ENCODE results near the gene ZNF761.
A peak's percentile ranks its signal among the peaks of the same experiment; 100 is the strongest.
"Not testable (repeated sequence)": the region's sequence is repeated elsewhere in the genome, so short reads cannot be mapped to it uniquely, and the experiment has no call there.

ZNF761 gene

DNA sequence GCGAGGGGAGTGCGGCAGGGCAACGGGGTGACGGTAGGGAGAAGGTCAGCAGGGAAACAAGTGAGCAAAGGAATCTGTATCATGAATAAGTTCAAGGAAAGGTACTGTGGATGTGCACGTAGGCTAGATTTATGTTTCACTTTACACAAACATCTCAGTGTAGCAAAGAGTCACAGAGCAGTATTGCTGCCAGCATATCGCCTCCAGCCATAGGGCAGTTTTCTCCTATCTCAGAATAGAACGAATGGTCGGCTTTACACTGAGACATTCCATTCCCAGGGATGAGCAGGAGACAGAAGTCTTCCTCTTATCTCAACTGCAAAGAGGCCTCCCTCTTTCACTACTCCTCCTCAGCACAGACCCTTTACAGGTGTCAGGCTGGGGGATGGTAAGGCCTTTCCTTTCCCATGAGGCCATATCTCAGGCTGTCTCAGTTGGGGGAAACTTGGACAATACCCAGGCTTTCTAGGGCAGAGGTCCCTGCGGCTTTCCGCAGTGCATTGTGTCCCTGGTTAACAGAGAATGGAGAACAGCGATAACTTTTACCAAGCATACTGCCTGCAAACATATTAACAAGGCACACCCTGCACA lies 28.4 kb downstream of the ZNF761 start:
- DNase-seq: not testable (repeated sequence)

DNA sequence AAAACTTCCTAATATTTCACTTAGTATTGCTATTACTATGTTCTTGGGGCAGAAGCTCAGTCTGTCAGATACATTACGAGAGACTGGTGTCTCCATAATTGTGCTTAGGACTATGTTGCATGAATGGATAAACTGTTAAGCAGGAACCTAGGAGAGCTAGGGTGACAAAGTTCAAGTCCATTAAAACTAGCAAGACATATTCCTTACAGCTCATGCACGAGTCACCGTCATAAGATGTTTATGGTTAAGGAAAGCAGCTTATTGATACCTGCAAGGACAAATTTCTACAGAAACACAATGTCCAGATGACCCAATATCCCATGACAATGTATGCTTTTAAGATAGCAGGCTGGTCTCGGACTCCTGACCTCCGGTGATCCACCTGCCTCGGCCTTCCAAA lies 30.1 kb downstream of the ZNF761 start:
- no peak for DNase-seq

GRCh38 chr19:53462861-53463260 lies 31.1 kb downstream of the ZNF761 start:
- DNase-seq: no peak

GRCh38 chr19:53463263-53463662 lies 31.5 kb downstream of the ZNF761 start:
- DNase-seq: no peak

DNA sequence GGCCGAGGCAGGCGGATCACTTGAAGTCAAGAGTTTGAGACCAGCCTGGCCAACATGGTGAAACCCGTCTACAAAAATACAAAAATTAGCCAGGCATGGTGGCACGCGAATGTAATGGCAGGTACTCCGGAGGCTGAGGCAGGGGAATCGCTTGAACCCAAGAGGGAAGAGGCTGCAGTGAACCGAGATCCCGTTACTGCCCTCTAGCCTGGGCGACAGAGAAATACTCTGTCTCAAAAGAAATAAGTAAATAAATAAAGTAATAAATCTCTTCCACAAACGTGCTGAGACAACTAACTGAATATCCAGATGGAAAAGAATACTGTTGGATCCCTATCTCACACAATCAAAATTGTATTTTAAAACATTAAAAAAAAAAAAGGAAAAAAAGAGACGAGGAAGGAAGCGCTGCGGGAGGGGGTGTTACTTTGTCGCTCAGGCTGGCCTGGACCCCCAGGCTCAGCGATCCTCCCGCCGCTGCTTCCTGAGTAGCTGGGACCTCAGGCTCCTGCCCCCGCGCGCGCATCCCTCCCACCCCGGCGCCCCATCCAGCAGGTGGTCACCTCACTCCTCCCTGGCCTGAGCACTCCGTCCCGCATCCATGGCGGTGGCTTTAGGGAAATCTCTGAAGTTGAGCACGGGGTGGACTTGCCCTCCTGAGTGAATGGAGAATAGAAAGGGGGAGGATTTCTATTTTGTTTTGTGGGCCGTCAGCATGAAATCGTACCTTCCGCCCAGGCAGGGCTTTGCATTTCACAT lies 35.1 kb downstream of the ZNF761 start:
- no peak for DNase-seq

DNA sequence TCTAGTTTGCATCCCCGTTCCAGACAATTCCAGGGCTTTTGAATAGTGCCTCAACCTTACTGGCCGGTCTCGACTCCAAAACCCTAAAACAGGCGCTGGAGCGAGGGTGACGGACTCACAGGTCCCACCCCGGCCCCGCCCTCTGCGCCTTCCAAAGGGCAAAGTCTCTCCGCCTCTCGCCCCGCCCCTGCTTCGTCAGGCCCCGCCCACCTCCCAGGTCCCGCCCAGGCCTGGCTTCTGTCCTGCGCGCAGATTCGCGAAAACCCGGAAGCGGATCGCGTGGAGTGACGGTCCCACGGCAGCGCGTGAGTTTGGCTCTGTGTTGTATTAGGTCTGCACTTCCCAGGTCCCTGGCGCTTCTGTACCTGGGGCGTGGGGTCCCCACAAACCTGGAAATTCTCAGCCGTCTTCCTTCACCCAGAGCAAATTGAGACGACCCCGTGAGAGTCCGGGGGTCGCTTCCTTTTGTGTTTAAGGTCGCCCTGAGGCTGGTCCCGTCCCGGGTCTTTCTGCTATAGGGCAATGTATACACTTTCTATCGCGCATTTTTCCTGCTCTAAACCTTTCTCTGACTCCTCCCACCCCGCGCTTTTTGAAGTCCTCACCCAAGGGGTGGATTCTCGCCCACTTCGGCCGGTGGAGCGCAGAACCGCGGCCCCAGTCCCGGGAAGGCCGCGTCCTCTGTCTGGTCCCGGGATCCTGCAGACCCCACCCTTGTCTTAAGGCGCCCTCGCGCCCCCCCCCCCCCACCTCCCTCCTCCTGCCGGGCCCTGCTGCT lies 35.9 kb downstream of the ZNF761 start, which contains the start of gene ZNF813:
Gene ZNF813 (plus strand): TSS at position 249 of the 778 bp plus-strand sequence. CDS start 16,090 bp downstream, outside the sequence.
- DNase-seq: peak; percentile 50

DNA sequence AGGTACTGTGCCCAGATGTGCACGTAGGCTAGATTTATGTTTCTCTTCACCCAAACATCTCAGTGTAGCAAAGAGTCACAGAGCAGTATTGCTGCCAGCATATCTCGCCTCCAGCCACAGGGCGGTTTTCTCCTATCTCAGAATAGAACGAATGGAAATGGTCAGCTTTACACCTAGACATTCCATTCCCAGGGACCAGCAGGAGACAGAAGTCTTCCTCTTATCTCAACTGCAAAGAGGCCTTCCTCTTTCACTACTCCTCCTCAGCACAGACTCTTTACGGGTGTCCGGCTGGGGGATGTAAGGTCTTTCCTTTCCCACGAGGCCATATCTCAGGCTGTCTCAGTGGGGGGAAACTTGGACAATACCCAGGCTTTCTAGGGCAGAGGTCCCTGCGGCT lies 36.8 kb downstream of the ZNF761 start:
- DNase-seq: not testable (repeated sequence)

- no peak for DNase-seq
These were observed 40.1 kb downstream of the ZNF761 start for GRCh38 chr19:53471916-53472315.

DNA sequence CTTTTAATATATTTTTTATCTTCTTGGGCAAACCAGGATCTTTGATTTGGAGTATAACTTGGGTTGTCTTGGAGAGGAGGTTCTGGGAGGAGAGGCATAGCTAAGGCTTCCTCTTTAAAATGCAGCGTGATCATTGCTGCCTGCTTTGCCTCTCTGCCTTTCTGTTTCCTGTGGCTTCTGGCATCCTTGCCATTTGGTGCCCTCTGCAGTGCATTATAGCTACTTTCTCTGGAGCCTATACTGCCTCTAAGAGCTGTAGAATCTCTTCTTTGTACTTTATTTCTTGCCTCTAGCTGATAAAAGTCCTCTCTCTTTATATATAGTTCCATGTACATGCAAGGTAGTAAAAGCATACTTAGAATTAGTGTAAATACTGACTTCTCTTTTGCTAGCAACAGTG lies 43.0 kb downstream of the ZNF761 start:
- DNase-seq: not testable (repeated sequence)

DNA sequence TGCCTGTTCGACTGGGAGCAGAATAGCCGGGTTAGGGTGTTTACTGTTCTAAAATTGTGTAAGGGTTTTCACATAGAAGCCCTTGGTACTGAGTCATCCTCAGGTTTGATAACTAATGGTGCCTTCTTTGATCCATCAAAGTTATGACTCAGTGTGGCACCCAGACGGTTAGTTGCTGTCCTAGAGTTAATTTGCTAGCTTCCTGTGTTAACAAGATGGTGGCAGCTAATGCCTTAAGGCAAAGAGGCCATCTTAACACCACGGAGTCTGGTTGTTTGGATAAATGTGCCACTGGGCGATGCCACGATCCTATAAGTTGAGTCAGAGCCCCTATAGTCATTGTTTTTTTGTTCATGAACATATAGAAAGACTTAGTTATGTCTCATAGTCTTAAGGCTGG lies 43.7 kb downstream of the ZNF761 start:
- DNase-seq: not testable (repeated sequence)

DNA sequence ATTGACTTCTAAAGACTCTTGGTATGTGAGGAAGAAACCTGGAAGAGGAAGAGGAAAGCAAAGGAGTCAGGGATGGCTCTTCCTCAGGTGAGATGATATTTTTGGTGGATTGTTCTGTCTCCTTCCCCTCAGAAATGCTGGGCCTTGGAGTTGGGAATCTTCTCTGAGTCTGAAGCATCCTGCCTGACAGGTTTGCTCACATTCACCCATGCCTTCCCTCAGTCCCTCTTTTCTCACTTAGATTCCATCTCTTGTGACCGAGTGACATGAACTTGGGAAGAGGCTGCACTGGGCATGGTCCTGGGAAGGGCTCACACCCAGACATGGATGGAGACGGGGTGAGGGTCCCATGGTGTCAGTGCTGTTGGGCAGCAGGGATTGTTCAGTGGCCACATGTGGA lies 52.0 kb downstream of the ZNF761 start:
- DNase-seq: not testable (repeated sequence)

- DNase-seq: no peak
These were observed 53.5 kb downstream of the ZNF761 start for GRCh38 chr19:53485046-53486004.

- no peak for DNase-seq
These were observed 60.4 kb downstream of the ZNF761 start for GRCh38 chr19:53492153-53492552.

DNA sequence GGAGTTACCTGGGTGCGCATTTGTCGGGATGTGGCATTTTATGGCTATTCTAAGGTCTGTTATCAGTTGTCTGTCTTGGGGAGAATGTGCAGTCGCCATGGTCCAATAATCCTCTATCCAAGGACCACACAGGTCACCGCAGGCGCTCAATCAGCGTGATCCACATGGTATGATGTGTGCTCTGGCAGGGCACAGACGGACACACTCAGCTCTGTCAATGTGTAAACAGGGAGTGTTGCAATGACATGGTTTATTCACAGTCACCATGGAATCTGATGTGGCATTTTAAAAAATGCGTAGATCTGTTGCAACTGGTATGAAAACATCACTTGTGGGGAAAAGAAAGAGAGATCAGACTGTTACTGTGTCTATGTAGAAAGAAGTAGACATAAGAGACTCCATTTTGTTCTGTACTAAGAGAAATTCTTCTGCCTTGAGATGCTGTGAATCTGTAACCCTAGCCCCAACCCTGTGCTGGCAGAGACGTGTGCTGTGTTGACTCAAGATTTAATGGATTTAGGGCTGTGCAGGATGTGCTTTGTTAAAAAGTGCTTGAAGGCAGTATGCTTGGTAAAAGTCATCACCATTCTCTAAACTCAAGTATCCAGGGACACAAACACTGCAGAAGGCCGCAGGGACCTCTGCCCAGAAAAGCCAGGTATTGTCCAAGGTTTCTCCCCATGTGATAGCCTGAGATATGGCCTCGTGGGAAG lies 65.7 kb downstream of the ZNF761 start:
- not testable (repeated sequence) for DNase-seq

- not testable (repeated sequence) for DNase-seq
These were observed 66.2 kb downstream of the ZNF761 start for GRCh38 chr19:53498024-53498395.

DNA sequence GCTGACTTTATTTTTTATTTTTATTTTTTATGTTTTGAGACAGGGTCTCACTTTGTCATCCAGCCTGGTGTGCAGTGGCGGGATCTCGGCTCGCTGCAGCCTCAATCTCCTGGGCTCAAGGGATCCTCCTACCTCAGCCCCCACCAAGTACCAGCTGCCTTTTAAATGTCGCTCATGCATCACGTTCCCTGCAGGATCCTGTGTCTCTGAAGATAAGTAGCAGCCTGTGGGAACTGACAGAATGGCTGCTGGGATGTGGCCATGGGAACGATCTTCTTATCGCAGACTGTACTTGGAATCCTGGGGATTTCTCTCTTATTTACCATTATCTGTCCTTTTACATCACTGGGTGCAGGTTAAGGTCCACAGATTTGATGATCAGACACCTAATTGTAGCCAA lies 71.4 kb downstream of the ZNF761 start:
- DNase-seq: not testable (repeated sequence)

- DNase-seq: not testable (repeated sequence)
These were observed 72.0 kb downstream of the ZNF761 start for GRCh38 chr19:53503671-53504364.

GRCh38 chr19:53504365-53504703 lies 72.5 kb downstream of the ZNF761 start:
- not testable (repeated sequence) for DNase-seq

GRCh38 chr19:53504885-53505284 lies 73.1 kb downstream of the ZNF761 start:
- no peak for DNase-seq

GRCh38 chr19:53506728-53507127 lies 74.9 kb downstream of the ZNF761 start:
- no peak for DNase-seq

Measured in GF-D8 (cell line).